GM04504 (cell line): ENCODE results near the gene PROSER3.
"Not testable (repeated sequence)": the region's sequence is repeated elsewhere in the genome, so short reads cannot be mapped to it uniquely, and the experiment has no call there.

Source experiments
- DNase-seq: peaks from one replicate; pipeline ENCODE4 v3.0.0-alpha.2; 2012; ENCODE audit warnings: low read depth

Gene PROSER3

DNA sequence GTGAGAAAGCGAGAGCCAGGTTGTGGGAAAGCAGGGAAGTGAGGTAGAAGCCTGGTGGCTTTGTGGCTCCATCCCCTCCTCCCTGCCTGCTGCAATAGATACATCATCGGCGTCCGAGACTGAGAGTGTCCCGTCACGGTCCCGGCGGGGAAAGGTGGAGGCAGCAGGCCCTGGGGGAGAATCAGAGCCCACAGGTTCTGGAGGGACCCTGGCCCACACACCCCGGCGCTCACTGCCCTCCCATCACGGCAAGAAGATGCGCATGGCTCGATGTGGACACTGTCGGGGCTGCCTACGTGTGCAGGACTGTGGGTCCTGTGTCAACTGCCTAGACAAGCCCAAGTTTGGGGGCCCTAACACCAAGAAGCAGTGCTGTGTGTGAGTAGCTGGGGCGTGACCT lies 35.1 kb upstream of the PROSER3 start:
- no peak for DNase-seq

DNA sequence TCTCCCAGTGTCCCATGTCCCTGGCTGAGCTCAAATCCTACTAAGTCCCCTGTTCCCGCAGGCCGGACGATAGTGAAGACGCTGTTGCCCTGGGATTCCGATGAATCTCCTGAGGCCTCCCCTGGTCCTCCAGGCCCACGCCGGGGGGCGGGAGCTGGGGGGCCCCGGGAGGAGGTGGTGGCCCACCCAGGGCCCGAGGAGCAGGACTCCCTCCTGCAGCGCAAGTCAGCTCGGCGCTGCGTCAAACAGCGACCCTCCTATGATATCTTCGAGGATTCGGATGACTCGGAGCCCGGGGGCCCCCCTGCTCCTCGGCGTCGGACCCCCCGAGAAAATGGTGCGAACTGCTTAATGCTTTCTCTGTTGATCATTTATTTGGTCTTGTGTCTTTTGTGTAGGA lies 34.3 kb upstream of the PROSER3 start:
- no peak for DNase-seq

DNA sequence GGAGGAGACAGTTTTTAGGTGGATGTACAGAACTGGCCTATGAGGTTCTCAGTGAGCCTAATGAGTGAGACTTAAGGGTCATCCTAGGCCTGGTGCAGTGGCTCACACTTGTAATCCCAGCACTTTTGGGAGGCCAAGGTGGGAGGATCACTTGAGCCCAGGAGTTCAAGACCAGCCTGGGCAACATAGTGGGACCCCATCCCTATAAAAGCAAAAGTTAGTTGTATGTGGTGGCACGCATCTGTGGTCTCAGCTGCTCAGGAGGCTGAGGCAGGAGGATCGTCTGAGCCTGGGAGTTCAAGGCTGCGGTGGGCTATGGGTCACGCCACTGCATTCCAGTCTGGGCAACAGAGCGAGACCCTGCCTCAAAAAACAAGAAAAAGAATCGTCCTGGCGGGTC lies 33.8 kb upstream of the PROSER3 start:
- DNase-seq = not testable (repeated sequence)

DNA sequence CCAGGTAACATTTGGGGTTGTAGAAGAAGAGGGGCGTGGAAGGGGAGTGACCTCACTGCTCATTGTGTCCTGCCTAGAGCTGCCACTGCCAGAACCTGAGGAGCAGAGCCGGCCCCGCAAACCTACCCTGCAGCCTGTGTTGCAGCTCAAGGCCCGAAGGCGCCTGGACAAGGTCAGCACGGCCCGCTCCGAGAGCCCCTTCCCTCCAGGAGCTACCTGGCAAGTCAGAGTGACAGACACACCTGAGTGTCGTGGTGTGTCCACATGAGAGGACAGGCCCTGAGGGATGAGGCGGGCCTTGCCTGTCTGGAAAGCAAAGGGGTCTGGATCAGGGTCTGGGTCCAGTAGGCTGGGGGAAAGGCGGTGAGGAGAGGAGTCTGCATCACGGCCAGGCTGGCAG lies 33.4 kb upstream of the PROSER3 start:
- DNase-seq = no peak

GRCh38 chr19:35725216-35725861 lies 32.6 kb upstream of the PROSER3 start:
- DNase-seq = no peak

- DNase-seq = no peak
Observed at GRCh38 chr19:35727053-35727955, 30.7 kb upstream of the PROSER3 start.

GRCh38 chr19:35727956-35728706 lies 29.8 kb upstream of the PROSER3 start:
- DNase-seq = no peak

DNA sequence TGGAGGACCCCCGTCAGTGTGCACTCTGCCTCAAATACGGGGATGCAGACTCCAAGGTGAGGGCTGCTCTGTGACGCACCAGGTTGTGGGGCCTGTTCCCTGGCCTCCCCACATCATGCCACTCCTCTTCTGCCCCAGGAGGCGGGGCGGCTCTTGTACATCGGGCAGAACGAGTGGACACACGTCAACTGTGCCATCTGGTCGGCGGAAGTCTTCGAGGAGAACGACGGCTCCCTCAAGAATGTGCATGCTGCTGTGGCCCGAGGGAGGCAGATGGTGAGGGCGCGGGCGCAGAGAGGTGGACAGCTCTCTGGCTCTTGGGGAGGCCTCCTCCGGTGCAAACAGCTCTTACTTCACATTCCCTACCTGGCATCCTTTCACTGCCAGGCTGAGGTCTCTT lies 29.0 kb upstream of the PROSER3 start:
- DNase-seq = no peak

GRCh38 chr19:35729763-35730162 lies 28.2 kb upstream of the PROSER3 start:
- no peak for DNase-seq

- no peak for DNase-seq
Observed at GRCh38 chr19:35730326-35730725, 27.6 kb upstream of the PROSER3 start.

DNA sequence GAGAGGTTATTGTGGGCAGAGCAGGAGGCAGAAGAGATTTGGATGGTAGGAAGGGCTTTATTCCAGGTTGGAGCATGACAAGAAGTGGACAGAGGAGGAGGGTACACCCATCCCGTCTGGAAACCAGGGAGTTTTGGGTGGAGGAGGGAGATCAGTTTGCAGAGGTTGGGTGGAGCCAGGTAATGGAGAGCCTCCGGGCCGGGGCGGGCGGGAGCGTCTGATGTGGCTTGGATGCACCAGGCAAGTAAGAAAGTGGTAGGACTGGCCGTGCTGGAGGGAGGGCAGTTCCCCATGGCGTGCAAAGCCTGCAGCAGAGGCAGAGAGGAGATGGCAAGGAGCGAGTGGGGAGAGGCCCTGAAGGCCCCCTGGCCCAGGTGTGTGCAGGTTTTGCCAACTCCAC lies 26.6 kb upstream of the PROSER3 start:
- DNase-seq = no peak

- no peak for DNase-seq
Observed at GRCh38 chr19:35731779-35732405, 26.1 kb upstream of the PROSER3 start.

DNA sequence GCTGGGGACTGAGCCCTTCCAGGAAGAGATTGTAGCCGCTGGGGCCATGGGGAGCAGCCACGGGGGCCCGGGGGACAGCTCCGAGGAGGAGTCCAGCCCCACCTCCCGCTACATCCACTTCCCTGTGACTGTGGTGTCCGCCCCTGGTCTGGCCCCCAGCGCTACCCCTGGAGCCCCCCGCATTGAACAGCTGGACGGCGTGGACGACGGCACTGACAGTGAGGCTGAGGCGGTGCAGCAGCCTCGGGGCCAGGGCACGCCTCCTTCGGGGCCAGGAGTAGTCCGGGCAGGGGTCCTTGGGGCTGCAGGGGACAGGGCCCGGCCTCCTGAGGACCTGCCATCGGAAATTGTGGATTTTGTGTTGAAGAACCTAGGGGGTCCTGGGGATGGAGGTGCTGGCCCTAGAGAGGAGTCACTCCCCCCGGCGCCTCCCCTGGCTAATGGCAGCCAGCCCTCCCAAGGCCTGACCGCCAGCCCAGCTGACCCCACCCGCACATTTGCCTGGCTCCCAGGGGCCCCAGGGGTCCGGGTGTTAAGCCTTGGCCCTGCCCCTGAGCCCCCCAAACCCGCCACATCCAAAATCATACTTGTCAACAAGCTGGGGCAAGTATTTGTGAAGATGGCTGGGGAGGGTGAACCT lies 25.3 kb upstream of the PROSER3 start:
- no peak for DNase-seq

DNA sequence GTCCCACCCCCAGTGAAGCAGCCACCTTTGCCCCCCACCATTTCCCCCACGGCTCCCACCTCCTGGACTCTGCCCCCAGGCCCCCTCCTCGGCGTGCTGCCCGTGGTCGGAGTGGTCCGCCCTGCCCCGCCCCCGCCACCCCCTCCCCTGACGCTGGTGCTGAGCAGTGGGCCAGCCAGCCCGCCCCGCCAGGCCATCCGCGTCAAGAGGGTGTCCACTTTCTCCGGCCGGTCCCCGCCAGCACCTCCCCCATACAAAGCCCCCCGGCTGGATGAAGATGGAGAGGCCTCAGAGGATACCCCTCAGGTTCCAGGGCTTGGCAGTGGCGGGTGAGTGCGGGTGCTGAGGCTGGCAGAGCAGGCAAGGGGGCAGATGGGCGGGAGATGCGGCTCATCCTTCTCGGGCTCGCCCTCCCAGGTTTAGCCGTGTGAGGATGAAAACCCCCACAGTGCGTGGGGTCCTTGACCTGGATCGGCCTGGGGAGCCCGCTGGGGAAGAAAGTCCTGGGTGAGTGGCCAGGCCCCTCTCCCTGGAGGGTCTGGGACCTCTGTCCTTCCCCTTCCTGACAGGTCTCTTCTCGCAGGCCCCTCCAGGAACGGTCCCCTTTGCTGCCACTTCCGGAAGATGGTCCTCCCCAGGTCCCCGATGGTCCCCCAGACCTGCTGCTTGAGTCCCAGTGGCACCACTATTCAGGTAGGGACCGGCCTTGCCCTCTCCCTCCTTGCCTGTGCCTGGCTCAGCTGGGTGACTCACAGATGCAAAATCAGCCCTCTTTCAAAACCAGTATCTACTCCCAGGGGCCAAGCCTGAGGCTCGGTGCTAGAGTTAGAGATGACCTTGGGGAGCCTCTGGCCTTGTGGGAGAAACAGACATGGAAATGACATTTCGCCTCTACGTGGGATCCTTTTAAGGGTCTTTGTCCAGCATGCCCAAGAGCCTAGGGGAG lies 24.5 kb upstream of the PROSER3 start:
- DNase-seq = no peak

DNA sequence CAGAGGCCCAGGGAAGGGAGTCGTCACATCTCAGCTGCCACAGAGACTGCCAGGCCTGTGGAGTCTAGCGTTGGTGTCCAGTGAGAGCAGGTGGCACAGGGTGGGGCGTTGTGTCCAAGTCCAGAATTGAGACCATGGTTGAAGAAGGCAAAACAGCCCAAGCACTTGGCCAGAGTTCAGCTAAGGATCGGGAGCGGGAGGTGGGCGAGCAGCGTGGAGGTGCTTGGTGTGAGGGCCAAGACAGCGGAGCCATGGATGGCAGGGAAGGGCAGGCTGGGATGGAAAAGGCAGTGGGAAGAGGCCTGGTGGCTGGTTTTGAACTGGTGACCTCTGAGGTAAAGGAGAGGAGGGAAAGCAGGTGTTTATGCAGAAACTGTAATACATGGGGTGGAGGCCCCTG lies 23.7 kb upstream of the PROSER3 start:
- no peak for DNase-seq

DNA sequence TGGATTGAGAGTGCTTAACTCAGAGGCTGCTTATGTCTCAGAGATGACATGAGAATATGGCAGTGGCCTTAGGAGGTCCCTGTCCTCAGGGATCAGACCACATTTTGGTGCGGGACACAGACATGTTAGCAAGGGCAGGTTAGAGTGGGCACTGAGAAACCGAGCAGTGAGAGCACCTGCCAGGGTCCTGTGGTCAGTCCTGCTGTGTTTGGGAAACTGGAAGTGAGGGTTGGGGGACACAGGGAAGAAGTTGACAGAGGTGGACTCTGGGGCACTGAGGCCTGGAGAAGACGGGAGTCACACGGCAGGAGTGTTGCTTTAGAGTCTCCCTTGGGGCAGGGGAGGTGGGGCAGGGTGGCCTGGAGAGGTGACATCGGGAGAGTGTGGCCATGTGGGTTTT lies 23.1 kb upstream of the PROSER3 start:
- DNase-seq = no peak

DNA sequence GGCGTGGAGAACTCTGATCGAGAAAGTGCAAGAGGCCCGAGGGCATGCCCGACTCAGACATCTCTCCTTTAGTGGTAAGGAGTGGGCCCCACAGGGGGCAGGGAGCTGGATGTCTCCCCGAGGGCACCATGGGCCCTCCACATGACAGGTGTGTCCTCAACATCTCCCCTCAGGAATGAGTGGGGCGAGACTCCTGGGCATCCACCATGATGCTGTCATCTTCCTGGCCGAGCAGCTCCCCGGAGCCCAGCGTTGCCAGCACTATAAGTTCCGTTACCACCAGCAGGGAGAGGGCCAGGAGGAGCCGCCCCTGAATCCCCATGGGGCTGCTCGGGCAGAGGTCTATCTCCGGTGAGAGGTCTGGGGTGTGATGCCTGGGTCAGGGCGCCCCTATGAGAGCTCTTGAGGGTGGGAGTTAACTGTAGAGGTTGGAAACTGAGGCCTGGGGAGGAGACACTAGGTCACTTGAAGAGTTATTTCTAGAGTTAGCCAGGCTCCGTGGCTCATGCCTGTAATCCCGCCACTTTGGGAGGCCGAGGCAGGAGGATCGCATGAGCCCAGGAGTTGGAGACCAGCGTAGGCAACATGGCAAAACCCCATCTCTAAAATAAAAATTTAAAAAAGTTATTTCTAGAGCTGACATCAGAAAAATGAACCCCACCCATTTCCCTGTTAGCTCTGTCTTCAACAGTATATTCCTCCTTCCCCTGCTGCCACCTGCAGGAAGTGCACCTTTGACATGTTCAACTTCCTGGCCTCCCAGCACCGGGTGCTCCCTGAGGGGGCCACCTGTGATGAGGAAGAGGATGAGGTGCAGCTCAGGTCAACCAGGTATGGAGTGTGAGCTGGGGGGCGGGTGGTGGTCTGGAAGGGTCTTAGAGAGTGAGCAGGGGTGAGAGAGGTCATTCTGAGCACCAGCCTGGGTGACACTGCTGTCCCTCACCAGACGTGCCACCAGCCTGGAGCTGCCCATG lies 20.8 kb upstream of the PROSER3 start:
- DNase-seq = no peak

DNA sequence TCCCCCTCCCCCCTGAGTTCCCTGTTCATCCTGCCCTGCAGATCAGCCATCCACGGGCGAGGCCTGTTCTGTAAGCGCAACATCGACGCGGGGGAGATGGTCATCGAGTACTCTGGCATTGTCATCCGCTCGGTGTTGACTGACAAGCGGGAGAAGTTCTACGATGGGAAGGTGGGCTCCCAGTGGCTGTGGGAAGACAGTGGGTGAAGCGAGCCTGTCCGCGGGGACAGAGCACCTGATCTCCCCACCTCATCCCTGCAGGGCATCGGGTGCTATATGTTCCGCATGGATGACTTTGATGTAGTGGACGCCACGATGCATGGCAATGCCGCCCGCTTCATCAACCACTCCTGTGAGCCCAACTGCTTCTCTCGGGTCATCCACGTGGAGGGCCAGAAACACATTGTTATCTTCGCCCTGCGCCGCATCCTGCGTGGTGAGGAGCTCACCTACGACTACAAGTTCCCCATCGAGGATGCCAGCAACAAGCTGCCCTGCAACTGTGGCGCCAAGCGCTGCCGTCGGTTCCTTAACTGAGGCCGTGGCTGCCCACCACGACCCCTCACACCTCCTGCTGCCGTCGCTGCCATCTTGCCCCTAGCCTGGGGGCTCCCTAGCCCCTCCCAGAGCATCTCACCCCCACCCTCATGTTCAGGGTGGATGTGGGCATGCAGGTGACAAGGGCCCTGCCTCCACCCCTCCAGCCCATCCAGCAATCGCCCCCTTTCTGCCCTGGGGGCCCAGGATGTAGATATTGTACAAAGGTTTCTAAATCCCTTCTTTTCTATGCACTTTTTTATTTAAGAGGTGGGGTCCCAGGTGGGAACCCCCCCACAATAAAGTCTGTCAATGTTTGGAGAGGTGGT lies 19.7 kb upstream of the PROSER3 start:
- no peak for DNase-seq

DNA sequence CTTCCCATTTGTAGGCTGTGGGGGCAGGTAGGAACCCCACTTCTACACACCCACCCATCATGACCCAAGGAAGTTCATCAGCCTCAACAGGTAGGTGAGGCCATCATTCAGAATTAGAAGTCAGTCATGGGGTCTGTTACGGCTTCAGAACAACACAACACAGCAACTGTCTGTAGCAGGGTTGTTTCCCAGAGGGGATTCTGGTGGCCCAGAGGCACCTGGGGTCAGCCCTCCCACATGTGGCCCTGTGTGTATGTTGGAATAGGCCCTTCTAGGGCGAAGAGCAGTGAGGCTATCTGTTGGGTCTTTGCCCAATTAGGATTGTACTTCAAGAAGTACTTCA lies 19.1 kb upstream of the PROSER3 start:
- DNase-seq = no peak
